CD4-positive, alpha-beta memory T cell (primary cell): Measurements from ENCODE around the gene STRADA. TPM values are rescaled to one million over a fixed set of nuclear protein-coding genes. Genes with fewer than 3 reads are reported as not detected.

Experiments used
- CTCF ChIA-PET: fragments of 350-600 bp; sonication (Branson Sonifier 250); formaldehyde crosslinking; loops from one replicate; lab custom pipeline; 2021; ENCODE audit warnings: inconsistent platforms; ENCODE audit not compliant: partially characterized antibody; lab: Charles Lee
- POLR2A ChIA-PET: fragments of 350-600 bp; sonication (Branson Sonifier 250); formaldehyde crosslinking; loops from one replicate; lab custom pipeline; 2021; ENCODE audit not compliant: partially characterized antibody; lab: Charles Lee
- DNase-seq, 5 donors: peaks; one replicate each; pipeline versions ENCODE4 v3.0.0 to v3.0.0-alpha.2; 2020 to 2022; ENCODE audit warnings: mixed read lengths in 1 of 5
- H3K27ac ChIP-seq: one replicate; pipeline ENCODE4 v1.7.0; 2013; ENCODE audit warnings: low read depth, low read length
- H3K27me3 ChIP-seq: 2 replicates; pipeline ENCODE4 v1.7.0; 2013; ENCODE audit warnings: mild to moderate bottlenecking, low read length, moderate library complexity; ENCODE audit not compliant: insufficient read depth
- H3K36me3 ChIP-seq: 2 replicates; pipeline ENCODE4 v1.7.0; 2013; ENCODE audit warnings: mild to moderate bottlenecking, low read length, moderate library complexity; ENCODE audit not compliant: insufficient read depth
- H3K4me1 ChIP-seq: 2 replicates; pipeline ENCODE4 v1.7.0; 2013; ENCODE audit warnings: mild to moderate bottlenecking, low read length, moderate library complexity; ENCODE audit not compliant: insufficient read depth
- H3K4me3 ChIP-seq, 2 donors: one replicate each; pipeline ENCODE4 v1.7.0; 2013; ENCODE audit warnings: low read length in 2 of 2, mild to moderate bottlenecking in 1 of 2
- H3K9me3 ChIP-seq, 2 donors: one replicate each; pipeline ENCODE4 v1.7.0; 2013; ENCODE audit warnings: low read length in 2 of 2, control low read depth in 1 of 2; ENCODE audit not compliant: control insufficient read depth in 1 of 2
- H3K27ac Mint-ChIP-seq, 7 donors: one replicate each; pipeline ENCODE4 v1.8.0; 2020 to 2021; ENCODE audit warnings: mixed read lengths in 7 of 7, mild to moderate bottlenecking in 6 of 7, inconsistent platforms in 3 of 7, moderate library complexity in 3 of 7
- H3K27me3 Mint-ChIP-seq, 2 donors: one replicate each; pipeline ENCODE4 v1.8.0; 2020 to 2021; ENCODE audit warnings: mixed read lengths in 2 of 2
- H3K36me3 Mint-ChIP-seq, 2 donors: one replicate each; pipeline ENCODE4 v1.8.0; 2020 to 2021; ENCODE audit warnings: mixed read lengths in 2 of 2, inconsistent platforms in 1 of 2, mild to moderate bottlenecking in 1 of 2
- H3K4me1 Mint-ChIP-seq, 4 donors: one replicate each; pipeline ENCODE4 v1.8.0; 2020 to 2021; ENCODE audit warnings: mixed read lengths in 4 of 4, mild to moderate bottlenecking in 1 of 4
- H3K4me3 Mint-ChIP-seq, 8 donors: one replicate each; pipeline ENCODE4 v1.8.0; 2020 to 2021; ENCODE audit warnings: mixed read lengths in 8 of 8, mild to moderate bottlenecking in 7 of 8, moderate library complexity in 6 of 8, inconsistent platforms in 3 of 8
- H3K9me3 Mint-ChIP-seq, 8 donors: one replicate each; pipeline ENCODE4 v1.8.0; 2020 to 2021; ENCODE audit warnings: mixed read lengths in 8 of 8, mild to moderate bottlenecking in 5 of 8, inconsistent platforms in 3 of 8, moderate library complexity in 1 of 8
- intact Hi-C: fragments of 100-400 bp; cut with micrococcal nuclease; formaldehyde crosslinking; loops from one replicate; pipeline ENCODE4 v1.15.1; 2023
- polyA plus RNA-seq, 2 donors: library from polyadenylated mRNA; unstranded; fragments of 300-500 nt; fragmentation: Illumina TruSeq; gene quantifications; one replicate each; pipeline ENCODE4 v1.2.3, GENCODE V29; 2021
- total RNA-seq, 2 experiments: library from RNA; stranded (reverse); gene quantifications; one replicate each; pipeline ENCODE4 v1.2.3, GENCODE V29; 2021

The STRADA gene
- total and polyA plus RNA-seq, 4 experiments from 2014 or later, result 20.0 to 58.3 (median 38.5) TPM

DNA sequence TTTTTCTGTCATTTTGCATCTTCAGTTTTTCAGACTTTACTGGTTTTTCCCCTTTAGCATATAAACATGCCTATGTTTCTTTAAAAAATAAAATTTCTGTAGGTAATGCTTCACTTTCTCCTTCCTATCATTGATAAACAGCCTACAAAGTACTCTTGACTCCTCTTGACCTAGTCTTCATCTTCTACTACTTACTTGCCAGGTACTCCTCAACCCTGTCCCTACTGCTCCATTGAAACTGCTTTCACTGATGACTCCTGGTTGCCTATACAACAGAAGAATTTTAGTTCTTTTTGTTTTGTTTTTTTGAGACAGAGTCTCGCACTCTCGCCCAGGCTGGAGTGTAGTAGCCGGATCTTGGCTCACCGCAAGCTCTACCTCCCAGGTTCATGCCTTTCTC is 39.3 kb upstream of the STRADA start:
- peaks cover 70% of the 10 kb centered on the region for H3K4me1 ChIP-seq
- Mint-ChIP-seq H3K9me3 (no peaks in the 10 kb centered on the region), H3K36me3 (peaks cover 18 to 58% of the 10 kb centered on the region in 2 donors), H3K27ac (peak overlapping the region in 6 of 7 donors; percentile 5 to 58 (median 23)), H3K4me3 (no peak overlapping the region), H3K27me3 (no peaks in the 10 kb centered on the region), H3K4me1 (peaks cover 42 to 80% (median 62%) of the 10 kb centered on the region in 4 donors)
- H3K27me3 ChIP-seq, result no peaks in the 10 kb centered on the region
- no peaks in the 10 kb centered on the region for H3K9me3 ChIP-seq
- no peak overlapping the region for H3K27ac ChIP-seq
- CTCF ChIA-PET, result interaction anchor here (1.3 kb wide), 1 partner anchor 8 kb away, joined by 4 read pairs; the partner anchor contains the start of genes CCDC47 and DDX42
- H3K36me3 ChIP-seq, result peaks cover 5% of the 10 kb centered on the region
- POLR2A ChIA-PET, result no interaction called here
- intact Hi-C loops, result no loop called here
- H3K4me3 ChIP-seq, result no peak overlapping the region
- no peak for DNase-seq

DNA sequence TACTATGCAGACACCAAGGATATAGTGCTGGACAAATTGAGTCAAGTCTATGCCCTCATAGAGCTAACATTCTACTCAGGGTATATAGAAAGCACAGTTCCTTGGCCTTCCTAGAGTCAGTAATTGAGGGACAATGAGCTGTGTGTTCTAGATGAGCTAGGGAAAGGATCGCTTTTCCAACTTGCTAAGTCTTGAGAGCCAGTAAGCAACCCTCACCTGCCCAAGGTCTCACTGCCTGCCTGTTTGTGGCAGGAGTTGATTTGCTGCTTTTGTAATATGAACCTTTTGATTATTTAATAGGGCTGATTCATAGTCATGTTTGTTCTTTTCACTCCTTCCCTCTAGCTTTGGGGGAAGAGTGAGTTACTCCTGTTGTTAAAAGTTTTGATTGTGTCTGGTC is 38.9 kb upstream of the STRADA start:
- peak overlapping the region in 2 of 7 donors; percentile 5 to 47 for H3K27ac Mint-ChIP-seq

DNA sequence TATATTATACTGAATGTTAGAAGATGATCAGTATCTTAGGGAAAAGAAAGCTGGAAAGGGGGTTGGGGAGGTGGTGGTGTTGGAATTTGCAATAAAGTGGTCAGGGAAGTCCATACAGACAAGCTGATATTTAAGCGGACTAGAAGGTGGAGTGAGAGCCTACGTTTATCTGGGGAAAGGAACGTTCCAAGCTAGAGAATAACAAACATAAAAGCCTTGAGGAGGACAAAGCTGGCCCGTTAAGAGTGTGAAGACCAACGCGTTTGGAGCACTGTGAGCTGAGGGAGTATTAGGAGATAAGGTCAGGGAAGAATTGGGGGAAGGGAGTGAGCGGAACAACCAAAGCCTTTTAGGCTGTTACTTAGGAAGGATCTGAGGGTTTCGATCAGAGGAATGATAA is 33.8 kb upstream of the STRADA start:
- Histone ChIP-seq H3K9me3 (no peaks in the 10 kb centered on the region), H3K4me1 (peaks cover 74% of the 10 kb centered on the region), H3K36me3 (peaks cover 5% of the 10 kb centered on the region), H3K27ac (peak overlapping the region; percentile 99), H3K4me3 (peak overlapping the region in 1 of 2 donors; percentile 97), H3K27me3 (no peaks in the 10 kb centered on the region)
- no peak for DNase-seq
- H3K4me3 Mint-ChIP-seq, result peak overlapping the region; percentile 91 to 100 (median 99)
- H3K27me3 Mint-ChIP-seq, result no peaks in the 10 kb centered on the region
- peaks cover 36 to 93% (median 59%) of the 10 kb centered on the region in 4 donors for H3K4me1 Mint-ChIP-seq
- H3K36me3 Mint-ChIP-seq, result peaks cover 8 to 53% of the 10 kb centered on the region in 2 donors
- POLR2A ChIA-PET, result interaction anchor here (0.7 to 6.7 kb wide), 15 partner anchors 8 to 730 kb away, joined by 3 to 178 read pairs (median 26); partner anchors contain the start of genes CEP95, DDX5, ICAM2 and LIMD2
- CTCF ChIA-PET, result interaction anchor here (0.8 to 2.2 kb wide), 3 partner anchors 66 to 78 kb away, joined by 3 to 5 read pairs (median 4); no protein-coding TSS in a partner anchor
- H3K27ac Mint-ChIP-seq, result peak overlapping the region; percentile 62 to 100 (median 100)
- H3K9me3 Mint-ChIP-seq, result peaks cover 0 to 3% (median 0%) of the 10 kb centered on the region in 8 donors
- intact Hi-C loops, result no loop called here

More for the DNA sequence above, 38.9 kb upstream of the STRADA start:
- Mint-ChIP-seq H3K27me3 (no peaks in the 10 kb centered on the region), H3K9me3 (no peaks in the 10 kb centered on the region), H3K4me1 (peaks cover 43 to 80% (median 63%) of the 10 kb centered on the region in 4 donors), H3K4me3 (no peak overlapping the region), H3K36me3 (peaks cover 18 to 55% of the 10 kb centered on the region in 2 donors)
- Histone ChIP-seq H3K9me3 (no peaks in the 10 kb centered on the region), H3K4me1 (peaks cover 75% of the 10 kb centered on the region), H3K27me3 (no peaks in the 10 kb centered on the region), H3K4me3 (no peak overlapping the region), H3K36me3 (peaks cover 5% of the 10 kb centered on the region), H3K27ac (no peak overlapping the region)
- no peak for DNase-seq
- intact Hi-C loops, result no loop called here
- CTCF ChIA-PET, result no interaction called here
- POLR2A ChIA-PET, result no interaction called here

DNA sequence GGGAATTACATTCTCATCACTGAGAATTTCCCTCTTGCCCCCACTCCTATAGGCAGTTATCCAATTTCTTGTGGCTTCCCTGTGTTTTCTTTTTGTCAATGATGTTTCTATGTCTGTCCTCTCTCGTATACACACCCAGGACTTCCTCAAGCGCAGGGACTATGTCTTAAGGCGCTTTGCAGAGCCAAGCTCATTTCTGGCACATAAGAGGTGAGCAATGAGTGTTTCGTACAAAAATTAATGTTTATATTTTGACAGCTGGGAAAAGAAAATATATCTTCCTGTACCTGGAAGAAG is 33.3 kb upstream of the STRADA start:
- Histone ChIP-seq H3K27me3 (no peaks in the 10 kb centered on the region), H3K9me3 (no peaks in the 10 kb centered on the region), H3K4me3 (peak overlapping the region; percentile 74 to 97), H3K36me3 (peaks cover 5% of the 10 kb centered on the region), H3K27ac (peak overlapping the region; percentile 99), H3K4me1 (peaks cover 74% of the 10 kb centered on the region)
- Mint-ChIP-seq H3K4me3 (peak overlapping the region; percentile 91 to 100 (median 99)), H3K9me3 (peaks cover 0 to 3% (median 0%) of the 10 kb centered on the region in 8 donors), H3K4me1 (peaks cover 35 to 93% (median 58%) of the 10 kb centered on the region in 4 donors), H3K36me3 (peaks cover 7 to 50% of the 10 kb centered on the region in 2 donors), H3K27me3 (no peaks in the 10 kb centered on the region), H3K27ac (peak overlapping the region; percentile 99 to 100 (median 100))
- POLR2A ChIA-PET, result interaction anchor here (0.9 to 6.7 kb wide), 23 partner anchors 8 to 731 kb away, joined by 3 to 178 read pairs (median 9); partner anchors contain the start of genes CEP95, DDX5, ICAM2 and LIMD2
- intact Hi-C loops, result loop anchor here (5.0 kb wide), 1 partner anchor 732 kb away; the partner anchor contains the start of genes CEP95 and DDX5
- DNase-seq, result peak in 4 of 5 donors; percentile 6 to 20 (median 16)
- CTCF ChIA-PET, result interaction anchor here (0.8 to 2.2 kb wide), 2 partner anchors 65 to 74 kb away, joined by 3 to 5 read pairs; no protein-coding TSS in a partner anchor

DNA sequence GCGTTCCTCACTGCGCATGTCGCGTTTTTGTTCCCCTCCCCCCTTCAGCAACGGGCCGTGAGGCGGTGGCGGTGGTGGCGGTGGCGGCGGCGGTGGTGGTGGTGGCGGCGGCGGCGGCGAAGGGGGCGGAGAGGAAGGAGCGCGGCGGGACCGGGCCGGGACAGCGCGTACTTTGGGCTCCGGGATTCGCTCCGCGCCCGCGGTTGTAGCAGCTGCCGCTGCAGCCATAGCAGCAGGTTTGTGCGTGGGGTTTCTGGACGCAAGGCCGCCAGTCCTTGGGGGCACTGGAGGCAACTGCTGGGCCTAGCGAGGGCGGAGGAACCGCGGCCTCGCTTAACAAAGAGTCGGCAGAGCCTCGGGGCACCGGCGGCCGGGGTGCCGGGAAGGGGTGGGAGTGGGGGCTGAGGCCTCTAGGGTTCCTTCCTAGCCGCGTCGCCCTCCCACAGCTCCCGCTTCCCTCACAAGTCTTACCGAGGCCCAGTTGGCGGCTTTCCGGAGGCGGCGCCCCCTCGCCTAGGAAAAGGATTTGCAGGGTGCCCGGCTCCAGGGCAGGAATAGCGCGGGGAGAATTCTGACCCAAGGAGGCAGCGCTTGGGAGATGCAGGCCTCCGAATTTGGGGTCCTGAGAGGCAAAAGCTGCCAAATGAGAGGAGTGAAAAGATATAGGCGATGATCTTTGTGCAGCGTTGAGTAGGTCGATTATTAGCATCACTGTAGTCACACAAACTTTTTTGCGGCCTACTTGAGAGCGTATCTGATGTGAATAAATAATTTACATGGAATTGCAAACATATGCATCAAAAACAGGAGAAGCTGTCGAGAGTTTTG is 32.8 kb upstream of the STRADA start, which contains the start of gene DDX42:
Gene DDX42 (plus strand): TSS at position 30 of the 828 bp plus-strand sequence. CDS start 12,880 bp downstream, outside the sequence.
- Histone ChIP-seq H3K4me3 (peak within 1 kb of the TSS; percentile 87 to 97), H3K4me1 (peaks cover 68% of the 10 kb centered on the region), H3K9me3 (no peaks in the 10 kb centered on the region), H3K27ac (peak within 1 kb of the TSS; percentile 99), H3K36me3 (peaks cover 5% of the 10 kb centered on the region), H3K27me3 (no peaks in the 10 kb centered on the region)
- Mint-ChIP-seq H3K27me3 (no peaks in the 10 kb centered on the region), H3K4me1 (peaks cover 34 to 88% (median 55%) of the 10 kb centered on the region in 4 donors), H3K27ac (peak within 1 kb of the TSS; percentile 99 to 100 (median 100)), H3K9me3 (peaks cover 0 to 3% (median 0%) of the 10 kb centered on the region in 8 donors), H3K36me3 (peaks cover 7 to 46% of the 10 kb centered on the region in 2 donors), H3K4me3 (peak within 1 kb of the TSS; percentile 91 to 100 (median 99))
- ChIA-PET POLR2A (interaction anchor here (0.9 to 6.7 kb wide), 46 partner anchors 9 to 1145 kb away, joined by 3 to 178 read pairs (median 6); partner anchors contain the start of genes CEP95, CYB561, DDX5 and ICAM2), CTCF (interaction anchor here (0.8 to 2.2 kb wide), 14 partner anchors 7 to 77 kb away, joined by 3 to 11 read pairs (median 5); no protein-coding TSS in a partner anchor)
- DNase-seq, result no peak
- intact Hi-C loops, result loop anchor here (5.0 kb wide), 1 partner anchor 733 kb away; the partner anchor contains the start of genes CEP95 and DDX5

- peaks cover 33 to 81% (median 52%) of the 10 kb centered on the region in 4 donors for H3K4me1 Mint-ChIP-seq
- H3K27me3 Mint-ChIP-seq, result no peaks in the 10 kb centered on the region
- peak; percentile 99 for DNase-seq
- peaks cover 0 to 3% (median 0%) of the 10 kb centered on the region in 8 donors for H3K9me3 Mint-ChIP-seq
- H3K36me3 ChIP-seq, result peaks cover 5% of the 10 kb centered on the region
- no peaks in the 10 kb centered on the region for H3K27me3 ChIP-seq
- no peaks in the 10 kb centered on the region for H3K9me3 ChIP-seq
- H3K4me1 ChIP-seq, result peaks cover 66% of the 10 kb centered on the region
- H3K4me3 ChIP-seq, result peak within 1 kb of the TSS; percentile 87 to 97
- intact Hi-C loops, result loop anchor here (1.0 to 5.0 kb wide), 8 partner anchors 32 to 734 kb away; partner anchors contain the start of genes CEP95, DDX5, FTSJ3 and ICAM2
- H3K4me3 Mint-ChIP-seq, result peak within 1 kb of the TSS; percentile 91 to 100 (median 99)
- POLR2A ChIA-PET, result interaction anchor here (0.6 to 6.7 kb wide), 50 partner anchors 9 to 1146 kb away, joined by 3 to 178 read pairs (median 6); partner anchors contain the start of genes CEP95, CYB561, DDX5 and ICAM2
- CTCF ChIA-PET, result interaction anchor here (0.8 to 2.1 kb wide), 13 partner anchors 8 to 76 kb away, joined by 3 to 11 read pairs (median 5); no protein-coding TSS in a partner anchor
- peaks cover 7 to 43% of the 10 kb centered on the region in 2 donors for H3K36me3 Mint-ChIP-seq
- H3K27ac Mint-ChIP-seq, result peak within 1 kb of the TSS; percentile 99 to 100 (median 100)
- peak within 1 kb of the TSS; percentile 99 for H3K27ac ChIP-seq
These were observed 31.9 kb upstream of the STRADA start, which contains the start of gene CCDC47 for GRCh38 chr17:63773272-63774140. Gene CCDC47, minus strand, starts transcription at chr17:63773597. Its CDS starts 7,422 bp downstream, at chr17:63766175.
